NCI-H1417 (cell line): Measurements from ENCODE around the gene ING3.

ENCODE experiments used
- DNase-seq, 3 experiments: peaks; one replicate each; lab custom pipeline; 2025; lab: John Stamatoyannopoulos, UW

ING3 gene

DNA sequence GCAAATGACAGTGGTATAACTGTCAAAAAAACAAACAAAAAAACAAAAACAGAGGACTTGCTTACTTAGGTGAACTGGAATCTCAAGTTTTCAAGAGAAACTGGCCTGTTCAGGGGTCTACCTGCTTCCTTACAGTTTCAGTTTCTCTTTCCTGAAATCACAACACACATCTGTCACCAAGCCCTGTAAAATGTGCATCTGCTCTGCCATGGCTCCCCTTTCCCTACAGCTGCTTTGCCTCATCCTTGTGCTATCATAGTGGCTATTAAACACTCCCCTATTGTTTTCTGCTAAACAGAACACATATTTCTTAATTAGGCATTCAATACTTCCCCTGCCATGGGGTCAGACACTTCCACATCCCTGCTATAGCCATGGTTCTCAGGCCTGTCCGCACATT lies 75.6 kb downstream of the ING3 start:
- DNase-seq: no peak

DNA sequence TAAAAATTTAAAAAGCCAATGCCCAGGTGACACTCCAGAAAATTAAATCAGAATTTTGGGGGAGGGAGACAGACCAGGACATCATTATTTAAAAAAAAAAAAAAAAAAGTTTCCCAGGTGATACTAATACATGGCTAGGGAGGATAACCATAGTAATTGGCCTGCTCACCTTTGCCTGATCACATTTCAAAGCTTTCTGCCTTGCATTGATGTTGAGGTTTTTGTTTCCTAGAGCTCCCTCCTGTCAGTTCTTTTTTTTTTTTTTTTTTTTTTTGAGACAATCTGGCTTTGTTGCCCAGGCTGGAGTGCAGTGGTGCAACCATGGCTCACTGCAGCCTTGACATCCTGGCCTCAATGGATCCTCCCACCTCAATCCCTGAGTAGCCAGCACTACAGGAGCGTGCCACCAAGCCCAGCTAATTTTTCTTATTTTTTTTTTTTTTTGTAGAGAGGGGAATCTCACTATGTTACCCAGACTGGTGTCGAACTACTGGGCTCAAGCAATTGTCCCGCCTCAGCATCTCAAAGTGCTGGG lies 76.1 kb downstream of the ING3 start:
- DNase-seq: no peak
